ENCODE measurements around the gene PIP5K1A.

Gene PIP5K1A

GRCh38 chr1:151198254-151199127 is at the start of gene PIP5K1A:
TSS of gene PIP5K1A (plus strand) at chr1:151198552. CDS start at chr1:151198997, 445 bp downstream.
- H3K4me3 ChIP-seq (ENCODE audit: low read depth, low read length): peak within 1 kb of the TSS; percentile 98
- peak; percentile 99 for DNase-seq (ENCODE audit: low read depth)
- no peak for TF ChIP-seq CTCF (conservative IDR thresholded peaks at IDR 0.05; ENCODE audit: low read depth, low read length)

- no peak within 1 kb of the TSS for H3K4me3 ChIP-seq (ENCODE audit: low read depth, low read length)
Observed at GRCh38 chr1:151156515-151156819, 41.9 kb upstream of the PIP5K1A start, which contains the start of gene TNFAIP8L2. TSS of gene TNFAIP8L2 (plus strand) at chr1:151156649. CDS start at chr1:151158698, 2,049 bp downstream.

GRCh38 chr1:151157067-151157531 is 41.3 kb upstream of the PIP5K1A start:
- no peak for DNase-seq (ENCODE audit: low read depth)
- no peak for TF ChIP-seq CTCF (conservative IDR thresholded peaks at IDR 0.05; ENCODE audit: low read depth, low read length)
- no peak overlapping the region for H3K4me3 ChIP-seq (ENCODE audit: low read depth, low read length)

More at GRCh38 chr1:151156515-151156819, 41.9 kb upstream of the PIP5K1A start, which contains the start of gene TNFAIP8L2:
- no peak for TF ChIP-seq CTCF (conservative IDR thresholded peaks at IDR 0.05; ENCODE audit: low read depth, low read length)
- DNase-seq (ENCODE audit: low read depth): no peak

- TF ChIP-seq CTCF (conservative IDR thresholded peaks at IDR 0.05; ENCODE audit: low read depth, low read length): no peak
- H3K4me3 ChIP-seq (ENCODE audit: low read depth, low read length): no peak overlapping the region
- DNase-seq (ENCODE audit: low read depth): no peak
Observed at GRCh38 chr1:151158326-151158725, 40.0 kb upstream of the PIP5K1A start.

- no peak overlapping the region for H3K4me3 ChIP-seq (ENCODE audit: low read depth, low read length)
- no peak for TF ChIP-seq CTCF (conservative IDR thresholded peaks at IDR 0.05; ENCODE audit: low read depth, low read length)
- DNase-seq (ENCODE audit: low read depth): no peak
Observed at GRCh38 chr1:151158751-151159251, 39.6 kb upstream of the PIP5K1A start.

- no peak overlapping the region for H3K4me3 ChIP-seq (ENCODE audit: low read depth, low read length)
- TF ChIP-seq CTCF (conservative IDR thresholded peaks at IDR 0.05; ENCODE audit: low read depth, low read length): no peak
- no peak for DNase-seq (ENCODE audit: low read depth)
Observed at GRCh38 chr1:151159373-151159772, 39.0 kb upstream of the PIP5K1A start.
